ENCODE data around the gene ALG5.

Gene ALG5

GRCh38 chr13:36999054-36999714 is at the start of gene ALG5:
ALG5 (minus strand) TSS chr13:36999340; CDS start chr13:36999300, 40 bp downstream.
- peak; percentile 77 to 89 for DNase-seq (ENCODE audit: extremely low read depth in 1 of 2, low read depth in 1 of 2)

- DNase-seq (ENCODE audit: extremely low read depth in 1 of 2, low read depth in 1 of 2): no peak
These were observed 48.7 kb upstream of the ALG5 start for GRCh38 chr13:37047846-37048245.

- DNase-seq (ENCODE audit: extremely low read depth in 1 of 2, low read depth in 1 of 2): no peak
These were observed 47.9 kb upstream of the ALG5 start for GRCh38 chr13:37047032-37047431.

- DNase-seq (ENCODE audit: extremely low read depth in 1 of 2, low read depth in 1 of 2): no peak
These were observed 46.9 kb upstream of the ALG5 start for GRCh38 chr13:37046062-37046461.

GRCh38 chr13:37040789-37041188 is 41.6 kb upstream of the ALG5 start:
- no peak for DNase-seq (ENCODE audit: extremely low read depth in 1 of 2, low read depth in 1 of 2)

GRCh38 chr13:37039896-37040295 is 40.8 kb upstream of the ALG5 start:
- no peak for DNase-seq (ENCODE audit: extremely low read depth in 1 of 2, low read depth in 1 of 2)

- no peak for DNase-seq (ENCODE audit: extremely low read depth in 1 of 2, low read depth in 1 of 2)
These were observed 38.1 kb upstream of the ALG5 start for GRCh38 chr13:37037241-37037640.

- no peak for DNase-seq (ENCODE audit: extremely low read depth in 1 of 2, low read depth in 1 of 2)
These were observed 30.5 kb upstream of the ALG5 start for GRCh38 chr13:37029617-37030016.

- DNase-seq (ENCODE audit: extremely low read depth in 1 of 2, low read depth in 1 of 2): no peak
These were observed 28.5 kb upstream of the ALG5 start for GRCh38 chr13:37027639-37028038.

- no peak for DNase-seq (ENCODE audit: extremely low read depth in 1 of 2, low read depth in 1 of 2)
These were observed 27.6 kb upstream of the ALG5 start for GRCh38 chr13:37026771-37027170.

- no peak for DNase-seq (ENCODE audit: extremely low read depth in 1 of 2, low read depth in 1 of 2)
These were observed 24.7 kb upstream of the ALG5 start for GRCh38 chr13:37023871-37024270.

- no peak for DNase-seq (ENCODE audit: extremely low read depth in 1 of 2, low read depth in 1 of 2)
These were observed 15.5 kb upstream of the ALG5 start for GRCh38 chr13:37014609-37015008.

- no peak for DNase-seq (ENCODE audit: extremely low read depth in 1 of 2, low read depth in 1 of 2)
These were observed 12.6 kb upstream of the ALG5 start for GRCh38 chr13:37011788-37012187.

GRCh38 chr13:37011002-37011401 is 11.9 kb upstream of the ALG5 start:
- DNase-seq (ENCODE audit: extremely low read depth in 1 of 2, low read depth in 1 of 2): no peak

GRCh38 chr13:37010424-37010823 is 11.3 kb upstream of the ALG5 start:
- DNase-seq (ENCODE audit: extremely low read depth in 1 of 2, low read depth in 1 of 2): no peak

- no peak for DNase-seq (ENCODE audit: extremely low read depth in 1 of 2, low read depth in 1 of 2)
These were observed 10.6 kb upstream of the ALG5 start for GRCh38 chr13:37009692-37010091.

- DNase-seq (ENCODE audit: extremely low read depth in 1 of 2, low read depth in 1 of 2): no peak
These were observed 2.7 kb upstream of the ALG5 start for GRCh38 chr13:37001921-37002250.

- no peak for DNase-seq (ENCODE audit: extremely low read depth in 1 of 2, low read depth in 1 of 2)
These were observed 507 bp downstream of the ALG5 start for GRCh38 chr13:36998624-36999041.

GRCh38 chr13:36997716-36998427 is 1.3 kb downstream of the ALG5 start:
- no peak for DNase-seq (ENCODE audit: extremely low read depth in 1 of 2, low read depth in 1 of 2)

- no peak for DNase-seq (ENCODE audit: extremely low read depth in 1 of 2, low read depth in 1 of 2)
These were observed 6.8 kb downstream of the ALG5 start for GRCh38 chr13:36992362-36992761.

- DNase-seq (ENCODE audit: extremely low read depth in 1 of 2, low read depth in 1 of 2): no peak
These were observed 12.5 kb downstream of the ALG5 start for GRCh38 chr13:36986462-36987240.

All from activated CD8-positive, alpha-beta memory T cell treated with anti-CD3 and anti-CD28 coated beads for 1 hour (primary cell).